NCI-H1436 (cell line): ENCODE measurements around the gene CCDC179.

Experiments used
- DNase-seq: peaks from one replicate; lab custom pipeline; 2025; lab: John Stamatoyannopoulos, UW

Gene CCDC179

DNA sequence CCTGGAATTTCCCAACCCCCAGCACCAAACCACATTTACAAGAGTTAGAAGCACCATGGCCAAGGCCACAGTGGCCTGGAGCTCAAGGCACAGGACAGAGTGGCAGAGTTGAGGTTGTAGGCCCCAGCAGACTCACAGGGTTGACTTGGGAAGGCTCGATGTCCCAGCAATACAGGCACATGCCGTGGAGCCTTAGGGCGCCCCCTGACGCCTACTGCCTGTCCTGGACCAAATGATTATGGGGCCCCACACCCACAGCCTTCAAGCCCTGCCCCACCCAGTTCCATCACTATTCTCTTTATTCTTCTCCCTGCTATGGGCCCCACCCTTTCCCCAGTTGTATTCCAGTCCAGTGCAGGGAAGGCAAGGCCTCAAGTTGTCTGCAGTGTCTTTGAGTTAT, at the start of gene CCDC179:
Gene CCDC179 (minus strand): TSS at position 234 of the 400 bp plus-strand sequence. CDS start 53 bp downstream, at position 181.
- DNase-seq = no peak

DNA sequence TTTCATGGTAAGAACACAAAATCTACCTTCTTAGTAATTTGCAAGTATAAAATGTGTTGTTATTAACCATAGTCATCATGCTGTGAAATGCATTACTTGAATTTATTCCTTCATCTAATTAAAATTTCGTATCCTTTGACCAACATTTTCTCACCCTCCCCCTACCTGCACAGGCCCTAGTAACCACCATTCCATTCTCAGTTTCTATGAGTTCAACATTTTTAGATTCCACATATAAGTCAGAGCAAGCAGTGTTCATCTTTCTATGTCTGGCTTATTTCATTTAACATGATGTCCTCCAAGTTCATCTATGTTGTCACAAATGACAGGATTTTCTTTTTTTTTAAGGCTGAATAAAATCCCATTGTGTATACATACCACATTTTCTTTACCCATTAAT, 43.5 kb upstream of the CCDC179 start:
- DNase-seq = no peak

- no peak for DNase-seq
Measured at GRCh38 chr11:22901603-22902002, 41.3 kb upstream of the CCDC179 start.

DNA sequence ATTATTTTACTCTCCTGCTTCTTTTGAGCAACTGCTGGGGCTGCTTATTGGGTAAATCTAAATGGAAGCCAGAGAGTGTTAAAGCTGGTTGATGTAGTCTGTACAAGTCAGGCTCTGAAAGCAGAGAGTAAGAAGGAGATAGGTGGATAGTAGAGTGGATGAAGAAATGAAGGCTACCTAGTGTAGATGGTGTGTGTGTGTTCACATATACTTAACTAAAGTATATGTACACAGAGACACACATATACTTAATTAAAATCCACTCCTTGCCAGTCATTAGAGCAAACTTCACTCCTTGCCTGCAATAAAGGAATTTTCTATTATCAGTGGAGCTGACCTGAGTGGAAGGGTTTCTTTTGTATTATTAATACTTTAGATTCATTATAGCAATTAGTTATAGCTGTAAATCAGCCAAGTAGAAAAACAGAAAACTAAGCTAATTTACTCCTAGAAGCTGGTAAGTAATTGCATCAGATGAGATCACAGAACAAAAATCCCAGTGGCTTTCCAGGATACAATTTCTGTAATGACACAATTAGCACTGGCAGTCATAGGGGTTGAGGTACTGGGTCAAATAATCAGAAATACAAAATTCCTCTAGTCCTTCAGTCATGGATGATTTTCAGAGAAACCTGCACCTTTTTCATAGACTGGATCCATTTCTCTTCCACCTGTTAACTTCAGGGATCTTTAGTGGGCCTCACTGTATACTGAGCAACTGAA, 40.7 kb upstream of the CCDC179 start:
- DNase-seq = no peak

- DNase-seq = no peak
Measured at GRCh38 chr11:22898036-22898435, 37.8 kb upstream of the CCDC179 start.

DNA sequence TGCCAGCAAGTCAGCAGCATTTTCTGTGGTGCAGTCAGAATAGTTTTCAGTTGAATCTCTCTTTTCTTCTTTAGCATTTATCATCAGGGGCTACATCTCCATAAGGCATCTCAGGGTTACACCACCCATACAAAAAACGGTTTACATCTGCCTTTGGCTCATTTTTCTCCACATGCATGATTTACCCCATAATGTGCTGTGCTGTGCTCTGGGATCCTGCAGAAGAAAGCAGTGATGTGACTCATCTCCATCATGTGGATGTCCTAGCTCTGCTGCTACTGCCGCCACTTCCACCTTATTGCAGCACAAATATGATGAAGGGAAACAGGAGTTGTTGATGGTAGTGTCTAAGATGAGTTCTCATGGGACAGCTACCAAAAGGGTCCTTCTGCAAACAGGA, 30.0 kb upstream of the CCDC179 start:
- no peak for DNase-seq

- DNase-seq = no peak
Measured at GRCh38 chr11:22884217-22884616, 23.9 kb upstream of the CCDC179 start.

- no peak for DNase-seq
Measured at GRCh38 chr11:22879630-22880029, 19.4 kb upstream of the CCDC179 start.

GRCh38 chr11:22878604-22879003, 18.3 kb upstream of the CCDC179 start:
- DNase-seq = no peak

DNA sequence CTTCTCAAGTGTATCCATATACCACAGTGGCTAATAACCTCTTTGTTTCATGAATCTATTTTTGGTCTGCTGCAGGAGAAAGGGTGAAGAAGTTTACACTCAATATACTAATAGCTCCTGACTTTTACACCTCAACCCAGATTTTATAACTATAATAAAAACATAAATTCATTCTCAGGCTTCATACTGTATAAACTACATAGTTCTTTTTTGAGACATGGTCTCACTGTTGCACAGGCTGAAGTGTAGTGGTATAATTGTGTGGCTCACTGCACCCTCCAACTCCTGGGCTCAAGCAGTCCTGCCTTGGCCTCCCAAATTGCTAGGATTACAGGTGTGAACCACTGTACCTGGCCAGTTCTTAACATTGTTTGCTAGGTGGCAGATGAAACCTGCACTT, 17.8 kb upstream of the CCDC179 start:
- no peak for DNase-seq

DNA sequence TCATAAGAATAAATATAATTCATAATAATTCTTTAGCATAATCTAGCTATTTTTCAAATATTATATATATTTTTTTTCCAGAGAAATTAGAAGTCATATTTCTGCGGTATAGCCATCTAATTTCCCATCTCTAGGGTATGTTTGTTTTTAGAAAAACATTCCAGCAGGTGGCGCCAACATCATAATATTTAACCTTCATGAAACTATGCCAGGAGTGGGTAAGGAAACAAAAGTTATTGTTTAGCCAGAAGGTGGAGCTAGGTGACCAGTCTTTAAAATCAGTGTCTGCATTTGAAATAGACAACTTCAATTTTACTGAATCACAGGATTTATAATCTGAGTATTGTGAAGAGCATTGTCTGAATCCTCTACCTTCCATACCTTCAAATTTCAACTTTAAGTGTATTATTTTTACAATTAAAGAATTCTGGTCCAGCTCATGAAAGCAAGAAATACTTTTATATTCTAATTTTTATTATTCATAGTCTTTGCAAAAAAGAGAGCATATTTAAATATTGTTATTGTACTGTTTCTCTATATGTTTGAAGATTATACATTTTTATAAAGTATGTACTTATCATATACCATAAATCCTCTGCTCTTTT, 15.7 kb upstream of the CCDC179 start:
- peak; percentile 76 for DNase-seq

GRCh38 chr11:22869325-22869724, 9.1 kb upstream of the CCDC179 start:
- DNase-seq = no peak

- DNase-seq = no peak
Measured at GRCh38 chr11:22859756-22860155, 518 bp downstream of the CCDC179 start.

DNA sequence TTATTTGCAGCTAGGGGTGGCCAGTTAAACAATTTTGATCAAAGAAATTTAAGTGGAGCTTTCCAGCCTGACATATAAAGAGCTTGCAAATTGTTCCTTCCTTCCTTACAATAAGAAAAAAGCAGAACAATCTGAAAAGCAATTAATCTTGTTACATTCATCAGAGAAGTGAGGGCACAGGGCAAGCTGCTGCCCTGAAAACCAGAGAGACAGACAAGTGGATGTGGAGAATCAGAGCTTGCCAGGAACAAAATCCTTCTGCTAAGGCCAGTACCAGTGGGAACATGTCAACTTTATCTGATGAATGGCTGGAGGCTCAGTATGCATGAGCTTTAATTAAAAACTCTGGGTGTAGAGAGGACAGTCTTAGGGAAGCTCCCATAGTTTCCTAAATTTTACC, 8.8 kb downstream of the CCDC179 start:
- DNase-seq = no peak

DNA sequence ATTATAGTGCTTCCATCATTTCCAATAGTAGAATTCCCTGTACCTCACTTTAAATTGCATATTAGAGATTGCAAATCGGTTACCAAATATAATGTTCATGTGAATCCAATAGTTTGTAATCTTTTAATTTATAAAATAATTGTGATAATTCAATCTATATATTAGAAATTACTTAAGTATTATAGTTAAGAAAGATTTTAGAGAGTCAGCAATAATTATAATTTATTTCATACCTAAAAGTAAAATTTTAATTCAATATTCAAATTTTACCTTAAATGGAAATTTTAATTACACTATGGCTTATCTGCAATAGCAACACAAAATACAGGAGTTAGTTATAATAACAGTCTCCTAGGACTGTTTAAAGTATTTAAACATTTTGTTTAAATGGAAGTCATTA, 13.5 kb downstream of the CCDC179 start:
- no peak for DNase-seq

GRCh38 chr11:22832315-22833015, 27.8 kb downstream of the CCDC179 start:
- no peak for DNase-seq

GRCh38 chr11:22830082-22830414, 30.2 kb downstream of the CCDC179 start:
- DNase-seq = no peak

- peak; percentile 95 for DNase-seq
Measured at GRCh38 chr11:22829231-22830081, 30.8 kb downstream of the CCDC179 start, which contains the start of gene SVIP. SVIP (minus strand) TSS chr11:22829801; CDS start chr11:22829748, 53 bp downstream.

DNA sequence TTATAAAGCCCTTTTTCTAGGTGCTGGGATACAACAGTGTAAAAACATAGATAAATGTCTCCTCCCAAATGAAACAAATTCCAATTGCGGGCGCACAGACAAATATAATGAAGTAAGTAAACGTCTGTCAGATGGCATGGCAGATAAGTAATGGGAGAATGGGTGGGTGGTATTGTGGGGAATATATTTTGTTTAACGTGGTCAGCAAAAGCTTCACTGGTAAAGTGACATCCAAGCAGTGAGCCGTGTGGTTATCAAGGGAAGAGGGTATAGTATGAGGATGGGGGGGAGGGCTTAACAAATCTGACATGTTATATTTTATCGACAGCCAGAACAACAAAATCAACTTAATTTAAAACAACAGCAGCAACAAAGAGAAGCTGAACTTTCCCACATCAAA, 31.9 kb downstream of the CCDC179 start:
- DNase-seq = no peak

DNA sequence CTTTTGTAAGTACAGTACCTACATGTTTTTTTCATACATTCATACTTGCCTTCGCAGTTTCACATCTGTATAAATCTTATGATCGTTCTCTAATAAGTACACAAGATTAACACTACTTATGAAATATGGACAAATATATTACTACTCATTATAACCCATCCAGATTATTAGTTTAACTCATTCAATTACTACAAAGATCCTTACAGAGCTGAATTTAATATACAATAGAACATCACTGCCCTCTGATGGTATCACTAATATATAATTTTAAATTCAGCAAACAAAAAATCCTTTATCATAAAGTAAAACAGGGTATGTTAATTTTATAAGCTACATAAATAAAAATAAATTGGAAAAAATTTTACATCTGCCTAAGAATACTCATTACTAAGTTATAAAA, 38.1 kb downstream of the CCDC179 start:
- DNase-seq = no peak

DNA sequence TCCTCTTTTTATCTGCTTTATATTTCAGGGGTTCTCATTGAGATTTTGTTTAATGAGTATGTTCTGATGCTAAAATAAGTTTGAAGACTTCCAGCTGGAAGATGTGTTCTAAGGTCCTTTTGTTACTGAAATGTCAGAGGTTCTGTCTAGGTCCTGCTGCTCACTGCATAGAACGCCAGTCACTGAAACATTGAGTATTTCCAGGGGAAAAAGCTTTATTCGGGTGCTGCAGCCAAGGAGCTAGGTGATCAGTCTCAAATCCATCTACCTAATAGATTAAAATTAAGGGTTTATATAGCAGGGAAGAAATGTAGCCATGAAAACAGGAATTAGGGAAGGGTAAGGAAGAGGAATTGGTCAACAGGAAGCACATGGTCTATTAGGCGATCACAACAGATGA, 50.4 kb downstream of the CCDC179 start:
- DNase-seq = no peak

- DNase-seq = no peak
Measured at GRCh38 chr11:22808571-22809197, 51.6 kb downstream of the CCDC179 start.
